Measurements from ENCODE around the gene MAN2A2. TPM values are rescaled to one million over a fixed set of nuclear protein-coding genes. Genes with fewer than 3 reads are reported as not detected.

The MAN2A2 gene
- total RNA-seq, 1 experiment from 2014 or later: 31.0 TPM

DNA sequence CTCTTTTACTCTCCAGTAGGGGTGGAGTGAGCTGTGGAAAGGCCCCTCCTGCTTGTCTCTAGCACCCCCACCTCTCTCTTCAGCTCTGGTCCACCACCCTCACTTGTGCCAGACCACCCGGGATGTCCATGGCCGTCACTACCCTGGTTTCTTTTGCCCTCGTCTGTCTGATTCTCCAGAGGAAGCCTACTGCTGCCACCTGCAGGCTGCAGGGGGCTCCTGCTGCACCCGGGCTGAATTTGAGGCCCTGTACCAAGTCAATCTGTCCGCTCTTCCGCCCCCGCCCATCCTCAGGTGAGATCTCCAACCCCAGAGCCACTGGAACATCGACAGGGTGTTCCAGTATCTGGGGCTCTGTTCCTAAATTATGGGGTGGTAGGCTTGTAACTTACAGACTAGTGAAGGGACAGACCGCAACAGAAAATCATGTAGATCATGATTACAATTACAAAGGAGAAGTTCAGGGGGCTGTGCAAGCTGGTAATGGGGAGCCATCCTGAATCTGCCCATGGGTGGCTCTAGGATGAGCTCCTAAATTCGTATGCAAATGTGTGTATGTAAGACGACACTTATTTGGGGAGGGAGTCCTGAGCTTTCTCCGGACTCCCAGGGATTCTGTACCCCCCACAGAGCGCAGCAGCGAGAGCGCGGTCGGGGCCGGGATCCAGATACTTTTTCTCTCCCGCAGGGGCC, 31.3 kb downstream of the MAN2A2 start:
- Mint-ChIP-seq H3K27ac (peak overlapping the region; percentile 96), H3K36me3 (peaks cover 12% of the 10 kb centered on the region)
- POLR2A ChIA-PET: interaction anchor here (1.0 to 2.6 kb wide), 6 partner anchors 13 to 217 kb away, joined by 3 to 19 read pairs (median 6); partner anchors contain the start of genes BLM, MAN2A2 and RCCD1

DNA sequence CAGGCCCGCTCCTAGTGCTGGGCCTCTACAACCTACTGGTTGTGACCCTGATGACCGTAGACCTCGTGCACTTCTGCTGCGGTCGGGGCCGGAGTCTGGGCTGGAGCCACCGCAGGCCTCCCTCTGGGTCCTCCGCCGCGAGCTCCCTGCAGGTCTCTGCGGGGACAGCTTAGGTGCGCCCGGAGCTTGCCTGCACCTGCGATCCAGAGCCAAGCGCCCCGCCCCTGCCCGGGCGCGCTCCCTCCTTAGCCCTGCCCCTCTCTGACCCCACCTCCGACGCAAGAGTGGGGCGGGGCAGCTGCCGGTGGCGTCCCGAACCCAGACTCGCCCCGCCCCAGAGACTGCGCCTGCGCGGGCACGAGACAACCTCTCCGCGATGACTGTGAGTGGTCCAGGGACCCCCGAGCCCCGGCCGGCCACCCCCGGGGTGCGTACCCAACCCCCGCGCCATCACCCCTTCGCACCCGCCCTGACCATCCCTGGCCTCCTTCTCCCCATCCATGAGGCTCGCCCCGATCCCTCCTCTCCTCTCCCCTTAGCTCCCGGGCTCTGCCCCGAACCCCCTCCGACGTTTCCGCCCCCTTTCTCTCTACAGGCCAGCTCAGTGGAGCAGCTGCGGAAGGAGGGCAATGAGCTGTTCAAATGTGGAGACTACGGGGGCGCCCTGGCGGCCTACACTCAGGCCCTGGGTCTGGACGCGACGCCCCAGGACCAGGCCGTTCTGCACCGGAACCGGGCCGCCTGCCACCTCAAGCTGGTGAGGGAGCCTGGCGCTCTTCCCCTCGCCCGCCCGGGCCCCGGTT, 32.0 kb downstream of the MAN2A2 start, which contains the start of gene UNC45A:
UNC45A (plus strand) TSS at position 337 of the 803 bp plus-strand sequence; CDS start at position 377, 40 bp downstream.
- Mint-ChIP-seq H3K36me3 (peaks cover 19% of the 10 kb centered on the region), H3K27me3 (ENCODE audit: low read depth) (peaks cover 12% of the 10 kb centered on the region), H3K4me3 (peak within 1 kb of the TSS; percentile 93), H3K4me1 (peaks cover 23% of the 10 kb centered on the region), H3K27ac (peak within 1 kb of the TSS; percentile 96), H3K9me3 (no peaks in the 10 kb centered on the region)
- ChIA-PET CTCF (interaction anchor here (0.5 to 7.7 kb wide), 34 partner anchors 9 to 791 kb away, joined by 3 to 264 read pairs (median 4); partner anchors contain the start of genes BLM, FES, MAN2A2 and RCCD1), POLR2A (interaction anchor here (1.0 to 2.6 kb wide), 6 partner anchors 13 to 218 kb away, joined by 3 to 19 read pairs (median 6); partner anchors contain the start of genes BLM, MAN2A2 and RCCD1)
- DNase-seq (ENCODE audit: low spot score) (peak; percentile 96), ATAC-seq (peak; percentile 83)
- TF ChIP-seq ZNF317 (CRISPR knock-in tag; IDR thresholded peaks at IDR 0.05; ENCODE audit: borderline replicate concordance, low read depth) (no peak), MXD4 (CRISPR knock-in tag; IDR thresholded peaks at IDR 0.05; ENCODE audit: borderline replicate concordance) (no peak), SP1 (CRISPR knock-in tag; conservative IDR thresholded peaks at IDR 0.05) (peak; percentile 68), NR1H2 (CRISPR knock-in tag; IDR thresholded peaks at IDR 0.05) (no peak), RELA (CRISPR knock-in tag; IDR thresholded peaks at IDR 0.05; ENCODE audit: borderline replicate concordance) (no peak), CBFB (CRISPR knock-in tag; IDR thresholded peaks at IDR 0.05; ENCODE audit: low read depth) (no peak), GRHL2 (CRISPR knock-in tag; IDR thresholded peaks at IDR 0.05; ENCODE audit: insufficient replicate concordance, severe bottlenecking) (no peak), NFE2L1 (CRISPR knock-in tag; IDR thresholded peaks at IDR 0.05) (peak; percentile 35; the same call in 1 of the 2 replicates), ZNF121 (CRISPR knock-in tag; IDR thresholded peaks at IDR 0.05) (peak; percentile 99), MYBL2 (CRISPR knock-in tag; IDR thresholded peaks at IDR 0.05) (0 out of 2 replicates have a peak, but pooled peaks have one; percentile 26), EMX1 (CRISPR knock-in tag; IDR thresholded peaks at IDR 0.05) (no peak), ATF1 (CRISPR knock-in tag; IDR thresholded peaks at IDR 0.05) (no peak), NR2C2 (CRISPR knock-in tag; IDR thresholded peaks at IDR 0.05) (no peak), FOXP1 (CRISPR knock-in tag; IDR thresholded peaks at IDR 0.05; ENCODE audit: borderline replicate concordance) (no peak), ZBTB21 (CRISPR knock-in tag; IDR thresholded peaks at IDR 0.05; ENCODE audit: borderline replicate concordance) (no peak)
- TF ChIP-seq, protein P1, sequence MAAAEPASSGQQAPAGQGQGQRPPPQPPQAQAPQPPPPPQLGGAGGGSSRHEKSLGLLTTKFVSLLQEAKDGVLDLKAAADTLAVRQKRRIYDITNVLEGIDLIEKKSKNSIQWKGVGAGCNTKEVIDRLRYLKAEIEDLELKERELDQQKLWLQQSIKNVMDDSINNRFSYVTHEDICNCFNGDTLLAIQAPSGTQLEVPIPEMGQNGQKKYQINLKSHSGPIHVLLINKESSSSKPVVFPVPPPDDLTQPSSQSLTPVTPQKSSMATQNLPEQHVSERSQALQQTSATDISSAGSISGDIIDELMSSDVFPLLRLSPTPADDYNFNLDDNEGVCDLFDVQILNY (CRISPR knock-in tag; IDR thresholded peaks at IDR 0.05): 0 out of 2 replicates have a peak, but pooled peaks have one; percentile 23
- TF ChIP-seq, protein P2, sequence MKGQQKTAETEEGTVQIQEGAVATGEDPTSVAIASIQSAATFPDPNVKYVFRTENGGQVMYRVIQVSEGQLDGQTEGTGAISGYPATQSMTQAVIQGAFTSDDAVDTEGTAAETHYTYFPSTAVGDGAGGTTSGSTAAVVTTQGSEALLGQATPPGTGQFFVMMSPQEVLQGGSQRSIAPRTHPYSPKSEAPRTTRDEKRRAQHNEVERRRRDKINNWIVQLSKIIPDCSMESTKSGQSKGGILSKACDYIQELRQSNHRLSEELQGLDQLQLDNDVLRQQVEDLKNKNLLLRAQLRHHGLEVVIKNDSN (CRISPR knock-in tag; IDR thresholded peaks at IDR 0.05): no peak; the same call in 1 of the 2 replicates
- TF ChIP-seq, protein P3, sequence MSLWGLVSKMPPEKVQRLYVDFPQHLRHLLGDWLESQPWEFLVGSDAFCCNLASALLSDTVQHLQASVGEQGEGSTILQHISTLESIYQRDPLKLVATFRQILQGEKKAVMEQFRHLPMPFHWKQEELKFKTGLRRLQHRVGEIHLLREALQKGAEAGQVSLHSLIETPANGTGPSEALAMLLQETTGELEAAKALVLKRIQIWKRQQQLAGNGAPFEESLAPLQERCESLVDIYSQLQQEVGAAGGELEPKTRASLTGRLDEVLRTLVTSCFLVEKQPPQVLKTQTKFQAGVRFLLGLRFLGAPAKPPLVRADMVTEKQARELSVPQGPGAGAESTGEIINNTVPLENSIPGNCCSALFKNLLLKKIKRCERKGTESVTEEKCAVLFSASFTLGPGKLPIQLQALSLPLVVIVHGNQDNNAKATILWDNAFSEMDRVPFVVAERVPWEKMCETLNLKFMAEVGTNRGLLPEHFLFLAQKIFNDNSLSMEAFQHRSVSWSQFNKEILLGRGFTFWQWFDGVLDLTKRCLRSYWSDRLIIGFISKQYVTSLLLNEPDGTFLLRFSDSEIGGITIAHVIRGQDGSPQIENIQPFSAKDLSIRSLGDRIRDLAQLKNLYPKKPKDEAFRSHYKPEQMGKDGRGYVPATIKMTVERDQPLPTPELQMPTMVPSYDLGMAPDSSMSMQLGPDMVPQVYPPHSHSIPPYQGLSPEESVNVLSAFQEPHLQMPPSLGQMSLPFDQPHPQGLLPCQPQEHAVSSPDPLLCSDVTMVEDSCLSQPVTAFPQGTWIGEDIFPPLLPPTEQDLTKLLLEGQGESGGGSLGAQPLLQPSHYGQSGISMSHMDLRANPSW (CRISPR knock-in tag; conservative IDR thresholded peaks at IDR 0.05; ENCODE audit: low read depth): no peak
- TF ChIP-seq, protein P4, sequence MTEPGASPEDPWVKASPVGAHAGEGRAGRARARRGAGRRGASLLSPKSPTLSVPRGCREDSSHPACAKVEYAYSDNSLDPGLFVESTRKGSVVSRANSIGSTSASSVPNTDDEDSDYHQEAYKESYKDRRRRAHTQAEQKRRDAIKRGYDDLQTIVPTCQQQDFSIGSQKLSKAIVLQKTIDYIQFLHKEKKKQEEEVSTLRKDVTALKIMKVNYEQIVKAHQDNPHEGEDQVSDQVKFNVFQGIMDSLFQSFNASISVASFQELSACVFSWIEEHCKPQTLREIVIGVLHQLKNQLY (CRISPR knock-in tag; IDR thresholded peaks at IDR 0.05): no peak

More for the DNA sequence above, 31.3 kb downstream of the MAN2A2 start:
- peak overlapping the region; percentile 93 for H3K4me3 Mint-ChIP-seq
- peaks cover 23% of the 10 kb centered on the region for H3K4me1 Mint-ChIP-seq
- ATAC-seq (peak; percentile 57), DNase-seq (ENCODE audit: low spot score) (peak; percentile 96)
- H3K9me3 Mint-ChIP-seq: no peaks in the 10 kb centered on the region
- TF ChIP-seq GRHL2 (CRISPR knock-in tag; IDR thresholded peaks at IDR 0.05; ENCODE audit: insufficient replicate concordance, severe bottlenecking): no peak
- TF ChIP-seq, protein P5, sequence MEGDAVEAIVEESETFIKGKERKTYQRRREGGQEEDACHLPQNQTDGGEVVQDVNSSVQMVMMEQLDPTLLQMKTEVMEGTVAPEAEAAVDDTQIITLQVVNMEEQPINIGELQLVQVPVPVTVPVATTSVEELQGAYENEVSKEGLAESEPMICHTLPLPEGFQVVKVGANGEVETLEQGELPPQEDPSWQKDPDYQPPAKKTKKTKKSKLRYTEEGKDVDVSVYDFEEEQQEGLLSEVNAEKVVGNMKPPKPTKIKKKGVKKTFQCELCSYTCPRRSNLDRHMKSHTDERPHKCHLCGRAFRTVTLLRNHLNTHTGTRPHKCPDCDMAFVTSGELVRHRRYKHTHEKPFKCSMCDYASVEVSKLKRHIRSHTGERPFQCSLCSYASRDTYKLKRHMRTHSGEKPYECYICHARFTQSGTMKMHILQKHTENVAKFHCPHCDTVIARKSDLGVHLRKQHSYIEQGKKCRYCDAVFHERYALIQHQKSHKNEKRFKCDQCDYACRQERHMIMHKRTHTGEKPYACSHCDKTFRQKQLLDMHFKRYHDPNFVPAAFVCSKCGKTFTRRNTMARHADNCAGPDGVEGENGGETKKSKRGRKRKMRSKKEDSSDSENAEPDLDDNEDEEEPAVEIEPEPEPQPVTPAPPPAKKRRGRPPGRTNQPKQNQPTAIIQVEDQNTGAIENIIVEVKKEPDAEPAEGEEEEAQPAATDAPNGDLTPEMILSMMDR (IDR thresholded peaks at IDR 0.05): peak; percentile 54
- no peak for TF ChIP-seq NFE2L1 (CRISPR knock-in tag; IDR thresholded peaks at IDR 0.05)
- no peak for TF ChIP-seq ZBTB21 (CRISPR knock-in tag; IDR thresholded peaks at IDR 0.05; ENCODE audit: borderline replicate concordance)
- TF ChIP-seq, protein P1 (CRISPR knock-in tag; IDR thresholded peaks at IDR 0.05): no peak
- no peak for TF ChIP-seq ZNF121 (CRISPR knock-in tag; IDR thresholded peaks at IDR 0.05)
- TF ChIP-seq SMAD4 (CRISPR knock-in tag; IDR thresholded peaks at IDR 0.05): no peak
- TF ChIP-seq IRF2 (CRISPR knock-in tag; IDR thresholded peaks at IDR 0.05; ENCODE audit: borderline replicate concordance, low read depth): no peak
- peaks cover 12% of the 10 kb centered on the region for H3K27me3 Mint-ChIP-seq (ENCODE audit: low read depth)
- CTCF ChIA-PET: interaction anchor here (0.5 to 7.7 kb wide), 27 partner anchors 10 to 791 kb away, joined by 3 to 264 read pairs (median 5); partner anchors contain the start of genes BLM, FES, MAN2A2 and RCCD1

Measured in WTC11 (cell line).